ENCODE results near the gene STX18. TPM values are rescaled to one million over a fixed set of nuclear protein-coding genes. Genes with fewer than 3 reads are reported as not detected.
"Not testable (repeated sequence)": the region's sequence is repeated elsewhere in the genome, so short reads cannot be mapped to it uniquely, and the experiment has no call there.

The STX18 gene
- total RNA-seq, 2 donors from 2014 or later, result 31.4 to 31.8 TPM

DNA sequence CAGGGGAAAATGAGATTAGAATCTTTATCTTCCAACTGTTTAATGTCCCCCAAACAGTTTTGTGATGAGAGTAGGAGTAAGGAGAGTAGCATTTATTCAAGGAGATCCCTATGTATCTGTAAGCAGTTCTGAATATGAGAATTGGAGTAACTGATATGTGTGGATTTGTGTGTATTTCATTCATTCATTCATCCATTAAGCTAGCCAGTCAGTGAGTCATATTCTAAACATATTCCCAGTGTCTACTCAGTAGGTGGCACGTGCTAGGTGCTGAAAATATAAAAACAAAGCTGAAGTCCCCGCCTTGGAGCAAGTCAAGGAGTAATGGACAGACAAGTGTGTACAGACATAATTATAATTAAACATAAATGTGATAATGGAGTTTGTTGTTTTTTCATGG is 12.4 kb upstream of the STX18 start:
- no peak overlapping the region for H3K27ac ChIP-seq
- no peak for DNase-seq
- H3K9me3 ChIP-seq, result no peaks in the 10 kb centered on the region
- no peak overlapping the region for H3K9ac ChIP-seq (ENCODE audit: low read depth in 2 of 2, low read length in 2 of 2)
- no peak overlapping the region for H3K4me3 ChIP-seq
- H3K27me3 ChIP-seq, result no peaks in the 10 kb centered on the region
- TF ChIP-seq CTCF (IDR thresholded peaks at IDR 0.05), result no peak
- no peaks in the 10 kb centered on the region for H3K4me1 ChIP-seq
- intact Hi-C loops (cut with DNase I), result no loop called here
- H3K36me3 ChIP-seq, result no peaks in the 10 kb centered on the region

DNA sequence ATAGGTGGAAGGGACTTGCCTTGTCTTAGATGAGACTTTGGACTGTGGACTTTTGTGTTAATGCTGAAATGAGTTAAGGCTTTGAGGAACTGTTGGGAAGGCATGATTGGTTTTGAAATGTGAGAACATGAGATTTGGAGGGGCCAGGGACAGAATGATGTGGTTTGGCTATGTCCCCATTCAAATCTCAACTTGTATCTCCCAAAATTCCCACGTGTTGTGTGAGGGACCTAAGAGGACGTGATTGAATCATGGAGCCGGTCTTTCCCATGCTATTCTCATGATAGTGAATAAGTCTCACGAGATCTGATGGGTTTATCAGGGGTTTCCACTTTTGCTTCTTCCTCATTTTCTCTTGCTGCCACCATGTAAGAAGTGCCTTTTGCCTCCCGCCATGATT is 10.2 kb upstream of the STX18 start:
- H3K36me3 ChIP-seq; H3K4me3 ChIP-seq; H3K27ac ChIP-seq; intact Hi-C loops (cut with DNase I); H3K27me3 ChIP-seq; DNase-seq; H3K4me1 ChIP-seq; H3K9ac ChIP-seq (ENCODE audit: low read depth in 2 of 2, low read length in 2 of 2); H3K9me3 ChIP-seq: not testable (repeated sequence)

DNA sequence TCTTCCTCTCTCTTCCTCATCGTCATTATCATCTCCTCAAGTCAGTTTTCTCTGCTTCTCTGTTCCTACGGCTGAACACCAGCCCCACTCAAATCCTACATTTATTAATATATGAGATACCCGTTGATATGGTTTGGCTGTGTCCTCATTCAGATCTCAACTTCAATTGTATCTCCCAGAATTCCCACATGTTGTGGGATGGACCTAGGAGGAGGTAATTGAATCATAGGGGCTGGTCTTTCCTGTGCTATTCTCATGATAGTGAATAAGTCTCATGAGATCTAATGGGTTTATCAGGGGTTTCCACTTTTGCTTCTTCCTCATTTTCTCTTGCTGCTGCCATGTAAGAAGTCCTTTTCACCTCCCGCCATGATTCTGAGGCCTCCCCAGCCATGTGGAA is 8.3 kb upstream of the STX18 start:
- H3K27ac ChIP-seq; H3K9ac ChIP-seq (ENCODE audit: low read depth in 2 of 2, low read length in 2 of 2); DNase-seq; H3K36me3 ChIP-seq; H3K9me3 ChIP-seq; H3K4me3 ChIP-seq; H3K4me1 ChIP-seq; H3K27me3 ChIP-seq; intact Hi-C loops (cut with DNase I): not testable (repeated sequence)

GRCh38 chr4:4549534-4549933 is 7.7 kb upstream of the STX18 start:
- Histone ChIP-seq H3K9me3 (no peaks in the 10 kb centered on the region), H3K36me3 (no peaks in the 10 kb centered on the region), H3K27me3 (no peaks in the 10 kb centered on the region), H3K4me3 (no peak overlapping the region), H3K9ac (ENCODE audit: low read depth in 2 of 2, low read length in 2 of 2) (no peak overlapping the region), H3K27ac (no peak overlapping the region), H3K4me1 (no peaks in the 10 kb centered on the region)
- DNase-seq, result no peak
- intact Hi-C loops (cut with DNase I), result no loop called here
- TF ChIP-seq CTCF (IDR thresholded peaks at IDR 0.05), result no peak

- peak; percentile 22 for DNase-seq
- no peaks in the 10 kb centered on the region for H3K27me3 ChIP-seq
- TF ChIP-seq CTCF (IDR thresholded peaks at IDR 0.05), result no peak
- no peaks in the 10 kb centered on the region for H3K36me3 ChIP-seq
- peak overlapping the region; percentile 81 for H3K27ac ChIP-seq
- intact Hi-C loops (cut with DNase I), result no loop called here
- H3K4me3 ChIP-seq, result peak overlapping the region; percentile 81
- H3K9me3 ChIP-seq, result no peaks in the 10 kb centered on the region
- H3K4me1 ChIP-seq, result peaks cover 9% of the 10 kb centered on the region
- peak overlapping the region in 1 of 2 donors; percentile 94 for H3K9ac ChIP-seq (ENCODE audit: low read depth in 2 of 2, low read length in 2 of 2)
Measured at GRCh38 chr4:4542774-4543485, 1.1 kb upstream of the STX18 start.

DNA sequence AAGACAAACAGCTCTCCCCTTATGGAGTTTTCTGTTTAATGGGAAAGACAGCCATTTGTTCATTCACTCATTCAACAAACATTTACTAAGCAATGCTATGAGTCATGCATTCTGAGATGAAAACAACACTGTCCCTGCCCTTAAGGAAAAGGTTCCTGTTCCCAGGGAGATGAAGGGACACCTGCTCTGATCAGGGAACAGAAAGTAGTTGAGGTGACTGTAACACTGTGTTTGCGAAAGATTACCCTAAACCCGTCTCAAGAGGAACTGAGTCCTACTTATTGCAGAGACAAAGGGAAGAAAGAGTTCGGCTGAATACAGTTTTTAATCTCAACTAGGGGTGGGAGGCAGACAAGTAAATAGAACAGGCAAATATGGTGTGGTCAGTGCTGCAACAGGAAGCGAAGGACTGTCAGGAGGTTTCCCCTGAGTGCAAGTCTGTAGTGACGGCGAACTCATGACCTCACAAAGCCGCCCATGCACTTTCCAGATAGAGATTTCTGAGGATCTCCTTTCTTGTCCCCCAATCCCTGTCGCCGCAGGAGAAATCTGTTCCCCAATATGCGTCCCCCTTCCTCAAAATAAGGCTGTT is 712 bp downstream of the STX18 start:
- no peaks in the 10 kb centered on the region for H3K36me3 ChIP-seq
- H3K4me3 ChIP-seq, result peak overlapping the region; percentile 81
- TF ChIP-seq CTCF (IDR thresholded peaks at IDR 0.05), result no peak
- DNase-seq, result peak; percentile 53
- peaks cover 9% of the 10 kb centered on the region for H3K4me1 ChIP-seq
- H3K9me3 ChIP-seq, result no peaks in the 10 kb centered on the region
- intact Hi-C loops (cut with DNase I), result no loop called here
- H3K9ac ChIP-seq (ENCODE audit: low read depth in 2 of 2, low read length in 2 of 2), result peak overlapping the region; percentile 94
- peak overlapping the region; percentile 81 for H3K27ac ChIP-seq
- no peaks in the 10 kb centered on the region for H3K27me3 ChIP-seq

All from colonic mucosa (tissue), 4 donors.